Subcutaneous adipose tissue (tissue), 4 donors: ENCODE results near the gene CHL1. TPM values are rescaled to one million over a fixed set of nuclear protein-coding genes. Genes with fewer than 3 reads are reported as not detected.

Source experiments
- total RNA-seq, 4 donors: library from RNA; depleted of rRNA; stranded (reverse); fragments of >200 nt; gene quantifications; one replicate each; pipeline ENCODE4 v1.1.0, GENCODE V29; 2016
- TF ChIP-seq, protein P1 (sequence below): fragments of 450-650 bp; IDR thresholded peaks from one replicate; pipeline ENCODE4 v1.5.1; 2016; ENCODE audit warnings: low read depth, mild to moderate bottlenecking, control low read depth, antibody characterized with exemption, moderate library complexity

CHL1 gene
- total RNA-seq, 4 donors from 2014 or later: 34.4 to 173 (median 45.5) TPM

DNA sequence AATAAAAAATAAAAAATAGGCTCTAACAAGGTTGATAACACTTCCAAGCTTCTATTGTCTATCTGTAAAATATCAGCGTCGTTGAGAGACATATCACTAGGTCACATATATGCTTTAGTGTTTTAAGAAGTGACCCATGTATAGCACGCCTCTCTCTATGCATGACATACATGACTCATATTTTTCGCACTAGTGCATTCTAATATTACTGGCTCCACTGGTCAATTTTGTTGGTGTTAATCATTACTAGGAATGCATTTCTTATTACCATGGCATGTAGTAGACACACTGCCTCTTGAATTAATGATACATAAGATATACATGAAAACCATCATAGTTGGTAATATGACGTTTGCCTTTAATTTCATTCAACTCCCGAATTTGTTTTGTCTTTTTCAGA, 203.1 kb downstream of the CHL1 start:
- TF ChIP-seq, protein P1, sequence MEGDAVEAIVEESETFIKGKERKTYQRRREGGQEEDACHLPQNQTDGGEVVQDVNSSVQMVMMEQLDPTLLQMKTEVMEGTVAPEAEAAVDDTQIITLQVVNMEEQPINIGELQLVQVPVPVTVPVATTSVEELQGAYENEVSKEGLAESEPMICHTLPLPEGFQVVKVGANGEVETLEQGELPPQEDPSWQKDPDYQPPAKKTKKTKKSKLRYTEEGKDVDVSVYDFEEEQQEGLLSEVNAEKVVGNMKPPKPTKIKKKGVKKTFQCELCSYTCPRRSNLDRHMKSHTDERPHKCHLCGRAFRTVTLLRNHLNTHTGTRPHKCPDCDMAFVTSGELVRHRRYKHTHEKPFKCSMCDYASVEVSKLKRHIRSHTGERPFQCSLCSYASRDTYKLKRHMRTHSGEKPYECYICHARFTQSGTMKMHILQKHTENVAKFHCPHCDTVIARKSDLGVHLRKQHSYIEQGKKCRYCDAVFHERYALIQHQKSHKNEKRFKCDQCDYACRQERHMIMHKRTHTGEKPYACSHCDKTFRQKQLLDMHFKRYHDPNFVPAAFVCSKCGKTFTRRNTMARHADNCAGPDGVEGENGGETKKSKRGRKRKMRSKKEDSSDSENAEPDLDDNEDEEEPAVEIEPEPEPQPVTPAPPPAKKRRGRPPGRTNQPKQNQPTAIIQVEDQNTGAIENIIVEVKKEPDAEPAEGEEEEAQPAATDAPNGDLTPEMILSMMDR: no peak

DNA sequence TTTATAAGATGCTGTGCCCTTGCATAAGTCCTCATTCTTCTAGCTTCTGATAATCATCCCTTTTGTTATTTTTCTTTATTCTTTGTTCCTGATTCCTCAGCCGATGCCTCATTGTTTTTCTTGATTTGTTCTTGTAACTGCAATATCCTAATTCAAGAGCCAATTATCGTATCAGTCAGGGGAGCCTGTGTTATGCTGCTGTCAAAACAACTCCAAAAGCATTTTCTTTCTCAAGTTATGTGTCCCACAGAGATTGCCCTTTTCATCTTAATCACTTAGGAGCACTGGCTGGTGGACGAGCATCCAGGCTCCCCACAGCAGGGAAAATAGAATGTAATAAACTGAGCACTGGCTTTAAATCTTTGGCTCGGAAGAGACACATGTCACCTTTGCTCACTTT, 207.3 kb downstream of the CHL1 start:
- TF ChIP-seq, protein P1: no peak

DNA sequence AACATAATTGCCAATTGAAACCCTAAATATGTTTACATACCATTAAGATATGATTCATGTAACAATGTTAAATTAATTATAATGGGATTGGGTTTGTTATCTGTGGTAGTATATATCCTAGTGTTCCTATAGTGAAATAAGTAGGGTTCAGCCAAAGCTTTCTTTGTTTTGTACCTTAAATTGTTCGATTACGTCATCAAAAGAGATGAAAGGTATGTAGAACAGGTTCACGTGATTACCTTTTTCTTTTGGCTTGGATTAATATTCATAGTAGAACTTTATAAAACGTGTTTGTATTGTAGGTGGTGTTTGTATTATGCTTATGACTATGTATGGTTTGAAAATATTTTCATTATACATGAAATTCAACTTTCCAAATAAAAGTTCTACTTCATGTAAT, 212.4 kb downstream of the CHL1 start:
- TF ChIP-seq, protein P1: no peak

DNA sequence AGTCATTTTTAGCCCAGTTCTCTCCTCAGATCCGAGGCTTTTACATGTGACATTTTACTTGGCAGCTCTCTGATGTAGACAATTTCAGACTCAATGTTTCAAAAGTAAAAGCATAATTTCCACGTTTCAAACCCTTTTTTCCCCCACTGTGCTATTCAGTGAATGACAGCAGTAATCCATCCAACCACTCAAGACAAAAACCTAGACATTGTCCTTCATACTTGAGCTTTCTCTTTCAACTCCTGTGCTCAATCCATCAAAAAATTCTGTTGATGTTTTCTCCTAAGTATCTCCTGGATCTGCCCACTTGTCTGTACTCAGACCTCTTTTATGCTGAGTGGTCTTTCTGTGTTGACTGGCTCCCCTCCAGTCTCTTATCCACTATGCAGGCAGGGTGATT, 214.7 kb downstream of the CHL1 start:
- TF ChIP-seq, protein P1: no peak

DNA sequence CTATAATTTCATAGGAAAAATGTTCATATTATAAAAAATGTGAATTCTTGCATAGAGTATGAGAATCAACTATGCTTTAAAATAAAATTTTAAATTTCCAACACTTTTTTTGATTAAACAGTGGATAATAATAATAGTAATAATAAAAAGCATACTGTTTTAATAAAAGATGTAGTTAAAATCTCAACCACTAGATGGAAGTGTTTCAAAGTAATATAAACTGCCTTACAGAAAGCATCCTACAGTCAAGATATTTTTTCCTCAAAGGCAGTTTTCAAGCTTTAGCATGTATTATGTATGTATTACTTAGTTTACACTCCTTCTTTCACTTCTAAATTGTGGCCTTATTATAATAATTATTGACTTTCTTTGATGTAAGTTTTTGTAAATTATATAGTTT, 217.5 kb downstream of the CHL1 start:
- TF ChIP-seq, protein P1: no peak

DNA sequence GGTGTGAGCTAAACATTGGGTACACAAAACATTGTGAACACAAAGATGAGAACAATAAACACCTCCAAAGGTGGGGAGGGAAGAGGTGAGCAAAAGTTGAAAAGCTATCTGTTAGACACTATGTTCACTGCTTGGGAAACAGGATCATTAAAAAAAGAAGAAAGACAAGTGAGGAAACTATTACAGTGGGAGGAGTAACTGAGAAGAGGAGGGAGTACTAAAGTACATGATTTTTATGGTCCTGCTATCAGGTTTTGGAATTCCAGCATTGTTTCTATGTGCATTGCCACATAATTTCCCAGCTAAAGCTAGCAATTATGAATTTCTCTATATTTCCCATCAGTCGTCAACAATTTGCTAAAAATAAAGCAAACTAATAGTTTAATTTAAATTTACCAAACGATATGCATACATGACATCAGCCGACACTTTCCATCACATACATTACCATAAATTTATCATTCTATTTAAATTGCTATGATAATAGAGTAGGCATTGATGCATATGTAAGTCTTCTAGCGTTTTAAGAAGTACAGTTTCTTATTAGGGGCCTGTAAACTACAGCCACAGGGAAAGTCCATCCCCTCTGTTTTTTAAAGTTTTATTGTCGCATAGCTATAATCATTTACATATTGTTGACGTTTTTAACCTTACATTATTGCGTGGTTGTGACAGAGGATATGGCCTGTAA, 221.8 kb downstream of the CHL1 start:
- TF ChIP-seq, protein P1: no peak

DNA sequence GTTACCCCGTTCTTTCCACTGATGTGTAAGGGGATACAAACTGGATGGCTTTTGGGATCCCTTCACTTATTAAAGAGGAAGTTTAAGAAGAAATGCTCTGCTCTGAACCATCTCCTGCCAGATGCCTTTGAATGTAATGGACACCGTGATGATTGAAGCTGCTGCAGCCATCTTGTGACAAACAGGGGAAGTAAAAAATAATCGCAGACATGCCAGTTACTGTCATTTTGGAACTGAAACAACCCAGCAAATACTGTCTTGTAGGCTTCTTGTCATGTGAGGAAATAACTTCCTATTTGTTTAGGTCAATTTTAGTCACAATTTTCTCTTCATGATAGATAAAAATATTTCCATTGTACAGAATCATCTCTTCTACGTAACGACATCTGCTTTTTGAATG, 224.0 kb downstream of the CHL1 start:
- TF ChIP-seq, protein P1: no peak
